Measurements from ENCODE around the gene SMC4.

Gene SMC4

DNA sequence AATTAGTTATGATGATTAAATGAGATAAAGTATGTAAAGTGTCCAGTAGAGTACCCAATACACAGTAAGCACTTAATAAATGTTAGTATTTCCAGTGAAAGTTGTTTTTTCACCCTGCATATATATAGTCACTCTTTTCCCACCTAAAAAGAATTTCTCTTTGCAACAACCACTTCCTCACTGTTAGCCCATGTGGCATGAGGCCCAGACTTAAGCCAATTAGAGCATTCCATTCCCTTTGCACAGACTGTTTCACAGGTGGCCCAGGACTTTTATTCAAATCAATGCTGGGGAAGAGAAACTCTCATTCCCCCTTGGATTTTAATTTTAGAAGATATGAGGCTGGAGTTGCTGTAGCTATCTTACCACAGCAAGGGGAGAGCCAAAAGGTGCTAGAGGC is 4.2 kb upstream of the SMC4 start:
- no peak for DNase-seq (ENCODE audit: low read depth)

GRCh38 chr3:160398820-160399124 is 678 bp upstream of the SMC4 start:
- no peak for DNase-seq (ENCODE audit: low read depth)

GRCh38 chr3:160400030-160400701 is 716 bp downstream of the SMC4 start:
- DNase-seq (ENCODE audit: low read depth), result peak; percentile 25

- peak; percentile 7 for DNase-seq (ENCODE audit: low read depth)
These were observed 1.3 kb downstream of the SMC4 start for GRCh38 chr3:160400702-160401150.

DNA sequence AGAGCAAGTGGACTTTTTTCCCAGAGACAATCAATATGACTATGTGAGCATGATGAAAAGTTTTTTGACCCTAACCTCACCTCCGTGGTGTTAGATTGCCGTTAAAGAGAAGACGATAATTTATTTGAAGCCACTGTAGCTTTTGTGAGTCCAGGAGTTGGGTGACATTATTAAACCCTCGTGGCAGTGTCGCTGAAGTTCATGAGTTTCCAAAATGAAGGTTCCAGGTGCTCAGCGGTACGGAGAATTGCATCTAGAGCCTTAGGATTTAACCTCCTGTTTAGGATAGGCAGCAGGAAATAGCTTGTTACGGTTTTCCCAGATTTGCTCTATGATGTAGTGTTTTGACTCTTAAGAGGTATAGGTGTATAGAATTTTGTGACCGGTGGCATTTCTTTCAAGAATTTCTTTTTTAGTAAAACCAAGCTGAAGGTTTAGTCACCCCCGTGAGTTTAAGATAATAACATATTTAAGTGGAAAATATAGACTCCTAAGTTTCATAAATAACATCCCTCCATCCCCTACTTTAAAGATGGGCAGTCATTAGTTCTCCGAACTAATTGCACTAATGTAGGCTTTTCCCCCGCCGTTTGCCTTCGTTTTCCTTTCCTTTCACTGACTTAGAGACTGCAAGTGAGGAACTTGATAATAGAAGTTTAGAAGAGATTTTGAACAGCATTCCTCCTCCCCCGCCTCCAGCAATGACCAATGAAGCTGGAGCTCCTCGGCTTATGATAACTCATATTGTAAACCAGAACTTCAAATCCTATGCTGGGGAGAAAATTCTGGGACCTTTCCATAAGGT is 2.0 kb downstream of the SMC4 start:
- no peak for DNase-seq (ENCODE audit: low read depth)

DNA sequence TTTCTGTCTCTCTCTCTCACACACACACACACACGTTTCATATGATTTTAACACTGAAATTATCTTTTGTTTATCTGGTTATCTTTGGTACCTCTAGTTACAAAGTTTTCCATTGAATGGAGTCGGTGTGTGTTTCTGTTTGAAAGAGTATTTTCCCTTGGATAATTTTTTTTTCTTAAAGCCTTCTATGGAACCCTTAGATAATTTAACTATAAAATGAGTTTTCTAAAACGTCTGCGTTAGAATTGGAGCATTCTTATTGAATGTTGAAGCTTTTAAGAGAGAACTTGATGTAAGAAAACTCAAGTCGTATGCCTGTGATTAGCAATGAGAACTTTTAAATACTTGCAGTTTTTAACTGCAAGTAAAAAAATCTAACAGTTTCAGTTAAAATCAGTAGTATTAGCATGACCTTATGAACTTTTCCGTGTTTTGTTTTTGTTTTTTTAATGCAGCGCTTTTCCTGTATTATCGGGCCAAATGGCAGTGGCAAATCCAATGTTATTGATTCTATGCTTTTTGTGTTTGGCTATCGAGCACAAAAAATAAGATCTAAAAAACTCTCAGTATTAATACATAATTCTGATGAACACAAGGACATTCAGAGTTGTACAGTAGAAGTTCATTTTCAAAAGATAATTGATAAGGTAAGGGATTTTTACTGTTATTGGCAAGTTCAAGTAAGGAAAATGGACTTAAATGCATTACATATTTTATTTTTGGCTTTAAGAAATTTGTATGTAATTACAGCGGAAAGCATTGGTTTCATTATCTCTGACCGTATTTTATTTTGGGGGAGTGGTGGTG is 3.0 kb downstream of the SMC4 start:
- no peak for DNase-seq (ENCODE audit: low read depth)

DNA sequence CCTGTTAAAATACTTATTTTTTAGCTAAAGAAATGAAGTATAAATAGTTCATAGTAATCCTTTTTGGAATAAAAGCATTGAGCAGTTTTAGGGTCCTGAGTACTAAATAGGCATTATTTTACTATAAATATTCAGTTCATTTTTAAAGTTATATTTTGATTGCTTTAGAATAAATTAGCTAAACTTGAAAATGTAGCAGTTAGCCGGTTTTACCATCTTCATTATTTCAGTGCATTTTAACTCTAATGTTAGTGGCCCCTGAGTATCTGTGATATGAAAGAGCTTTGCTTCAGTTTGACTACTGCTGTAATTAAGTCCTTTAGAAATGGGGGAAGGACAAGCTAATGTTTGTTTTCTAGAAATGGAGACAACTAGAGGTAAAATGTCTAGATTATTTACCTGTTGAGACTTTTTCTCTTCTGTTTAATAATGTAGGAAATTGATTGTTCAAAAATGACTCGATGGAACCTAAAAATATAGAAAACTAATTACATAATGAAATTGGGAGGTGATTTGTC is 3.6 kb downstream of the SMC4 start:
- no peak for DNase-seq (ENCODE audit: low read depth)

- no peak for DNase-seq (ENCODE audit: low read depth)
These were observed 4.5 kb downstream of the SMC4 start for GRCh38 chr3:160403796-160404470.

DNA sequence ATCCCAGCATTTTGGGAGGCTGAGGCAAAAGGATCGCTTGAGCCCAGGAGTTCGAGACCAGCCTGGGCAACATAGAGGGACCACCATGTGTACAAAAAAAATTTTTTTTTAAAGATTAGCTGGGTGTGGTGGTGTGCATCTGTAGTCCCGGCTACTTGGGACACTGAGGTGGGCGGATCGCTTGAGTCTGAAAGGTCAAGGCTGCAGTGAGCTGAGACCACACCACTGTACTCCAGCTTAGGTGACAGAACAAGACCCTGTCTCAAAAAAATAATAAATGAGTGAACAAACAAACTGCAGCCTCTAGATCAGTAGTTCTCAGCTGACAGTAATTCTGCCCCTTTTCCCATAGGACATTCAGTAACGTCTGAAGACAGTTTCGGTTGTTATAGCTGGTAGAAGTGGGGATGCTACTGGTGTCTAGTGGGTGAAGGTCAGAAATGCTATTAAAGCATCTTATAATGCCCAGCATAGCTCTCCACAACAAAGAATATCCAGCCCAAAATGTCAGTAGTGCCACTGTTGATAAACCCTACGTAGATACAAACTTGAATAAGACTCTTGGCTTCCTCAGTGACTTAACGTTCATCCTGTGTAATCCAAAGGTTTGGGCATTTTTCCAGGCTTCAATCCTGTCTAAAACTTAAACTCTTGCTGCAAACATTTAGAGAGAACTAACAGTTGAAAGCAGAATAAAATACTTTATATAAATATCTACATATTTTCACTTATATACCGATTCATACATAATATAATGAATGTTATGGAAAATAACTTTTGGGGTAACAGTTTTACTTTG is 10.6 kb downstream of the SMC4 start:
- DNase-seq (ENCODE audit: low read depth), result no peak

- no peak for DNase-seq (ENCODE audit: low read depth)
These were observed 13.0 kb downstream of the SMC4 start for GRCh38 chr3:160412477-160412876.

- DNase-seq (ENCODE audit: low read depth), result peak; percentile 45
These were observed 14.3 kb downstream of the SMC4 start for GRCh38 chr3:160413613-160414248.

GRCh38 chr3:160417311-160417710 is 17.9 kb downstream of the SMC4 start:
- no peak for DNase-seq (ENCODE audit: low read depth)

- DNase-seq (ENCODE audit: low read depth), result no peak
These were observed 28.5 kb downstream of the SMC4 start for GRCh38 chr3:160427832-160428424.

DNA sequence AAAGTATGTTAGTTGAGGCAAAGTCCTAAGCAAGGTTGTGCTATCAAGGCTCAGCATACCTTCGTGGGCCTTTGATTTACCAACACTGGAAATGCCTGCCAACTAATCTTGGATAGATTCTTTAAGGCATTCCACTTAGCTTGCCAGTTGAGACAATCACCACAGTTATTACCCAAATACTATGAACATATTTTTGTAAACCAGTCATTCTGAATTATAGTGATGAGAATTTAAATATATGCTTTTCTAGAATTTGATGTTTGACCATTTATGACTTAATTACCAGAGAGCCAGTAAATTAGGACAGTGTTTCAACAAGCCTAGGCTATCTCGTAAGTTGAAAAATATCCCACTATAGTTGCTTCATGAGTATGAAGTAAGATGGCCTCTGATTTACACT is 34.6 kb downstream of the SMC4 start:
- no peak for DNase-seq (ENCODE audit: low read depth)

GRCh38 chr3:160435095-160435494 is 35.6 kb downstream of the SMC4 start:
- no peak for DNase-seq (ENCODE audit: low read depth)

- DNase-seq (ENCODE audit: low read depth), result no peak
These were observed 36.3 kb downstream of the SMC4 start for GRCh38 chr3:160435747-160436146.

DNA sequence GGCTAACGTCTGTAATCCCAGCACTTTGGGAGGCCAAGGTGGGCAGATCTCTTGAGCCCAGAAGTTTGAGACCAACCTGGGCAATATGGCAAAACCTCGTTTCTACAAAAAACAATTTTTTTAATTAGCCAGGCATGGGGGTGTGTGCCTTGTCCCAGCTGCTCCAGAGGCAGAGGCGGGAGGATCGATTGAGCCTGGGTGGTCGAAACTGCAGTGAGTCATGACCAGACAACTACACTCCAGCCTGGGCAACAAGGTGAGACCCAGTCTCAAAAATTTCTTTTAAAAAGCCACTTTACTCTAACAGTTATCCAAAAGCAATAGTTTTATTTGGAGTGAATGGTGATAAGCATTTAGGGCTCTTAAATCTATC is 37.6 kb downstream of the SMC4 start:
- DNase-seq (ENCODE audit: low read depth), result no peak

DNA sequence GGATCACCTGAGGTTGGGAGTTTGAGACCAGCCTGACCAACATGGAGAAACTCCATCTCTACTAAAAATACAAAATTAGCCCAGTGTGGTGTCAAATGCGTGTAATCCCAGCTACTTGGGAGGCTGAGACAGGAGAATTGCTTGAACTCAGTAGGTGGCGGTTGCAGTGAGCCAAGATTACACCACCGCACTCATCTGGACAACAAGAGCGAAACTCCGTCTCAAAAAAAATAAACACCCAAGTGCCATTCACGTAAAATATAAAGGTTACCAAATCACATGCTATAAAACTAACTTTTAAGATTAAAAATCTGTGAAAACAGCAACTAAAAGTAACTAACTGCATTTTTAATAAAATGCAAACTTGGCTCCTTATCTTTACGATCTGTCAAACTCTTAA is 41.2 kb downstream of the SMC4 start:
- no peak for DNase-seq (ENCODE audit: low read depth)

DNA sequence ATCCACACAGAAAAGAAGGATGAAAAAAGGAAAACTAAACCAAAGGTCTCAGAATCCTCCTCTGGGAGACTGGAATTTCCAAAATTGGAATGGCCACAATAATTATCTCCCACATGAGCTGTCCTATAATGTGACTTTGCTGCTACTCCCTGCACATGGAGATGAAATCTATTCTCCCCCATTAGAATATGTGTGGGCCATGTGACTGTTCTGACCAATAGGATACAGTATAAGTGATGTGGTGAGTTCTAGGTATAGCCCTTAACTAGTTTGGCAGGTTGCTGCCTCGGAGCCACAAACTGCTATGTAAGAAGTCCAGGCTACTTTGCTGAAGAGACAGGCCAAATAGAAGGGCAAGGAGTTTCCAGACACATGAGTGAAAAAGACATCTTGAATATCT is 45.0 kb downstream of the SMC4 start:
- DNase-seq (ENCODE audit: low read depth), result no peak

DNA sequence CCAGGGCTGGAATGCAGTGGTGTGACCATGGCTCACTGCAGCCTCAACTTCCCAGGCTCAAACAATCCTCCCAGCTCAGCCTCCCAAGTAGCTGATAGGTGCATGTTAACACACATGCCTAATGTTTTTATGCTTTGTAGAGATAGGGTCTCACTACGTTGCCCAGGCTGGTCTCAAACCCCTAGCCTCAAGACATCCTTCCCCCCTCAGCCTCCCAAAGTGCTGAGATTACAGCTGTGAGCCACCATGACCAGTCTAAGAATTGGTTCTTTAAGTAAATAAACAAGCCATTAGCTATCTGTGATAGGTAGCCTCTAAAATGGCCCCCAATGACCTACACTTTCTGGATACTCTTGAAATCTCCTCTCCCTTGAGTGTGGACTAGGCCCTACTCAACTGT is 46.4 kb downstream of the SMC4 start:
- no peak for DNase-seq (ENCODE audit: low read depth)

Measured in activated T-cell treated with anti-CD3 and anti-CD28 coated beads for 48 hours (primary cell).